CD4-positive, alpha-beta T cell (primary cell): ENCODE measurements around the gene SETX. TPM values are rescaled to one million over a fixed set of nuclear protein-coding genes. Genes with fewer than 3 reads are reported as not detected.

Experiments
- ATAC-seq: fragments of 200-7000 bp; cut with Tn5 transposase; one replicate; pipeline ENCODE4 v1.10.0; 2022; ENCODE audit warnings: mild to moderate bottlenecking; ENCODE audit not compliant: poor library complexity
- CTCF ChIA-PET: fragments of 350-600 bp; sonication (Branson Sonifier 250); formaldehyde crosslinking; loops from one replicate; lab custom pipeline; 2021; ENCODE audit warnings: antibody characterized with exemption, inconsistent platforms; lab: Charles Lee
- POLR2A ChIA-PET: fragments of 350-600 bp; sonication (Branson Sonifier 250); formaldehyde crosslinking; loops from one replicate; lab custom pipeline; 2021; ENCODE audit warnings: antibody characterized with exemption, inconsistent platforms; lab: Charles Lee
- DNase-seq, 14 experiments: peaks; one replicate each; pipeline ENCODE4 v3.0.0-alpha.2; 2013 to 2020; ENCODE audit warnings: mixed read lengths in 2 of 14
- H3K27ac ChIP-seq, 2 donors: one replicate each; pipeline versions ENCODE4 v1.5.1 to v1.7.0; 2013; ENCODE audit warnings: low read length in 2 of 2, low read depth in 1 of 2, mild to moderate bottlenecking in 1 of 2
- H3K27me3 ChIP-seq, 2 experiments: 1 replicate in 1 of 2; 2 replicates in 1 of 2; pipeline versions ENCODE4 v1.6.1 to v1.7.0; 2013; ENCODE audit warnings: low read length in 2 of 2, control low read depth in 1 of 2, mild to moderate bottlenecking in 1 of 2, moderate library complexity in 1 of 2; ENCODE audit not compliant: insufficient read depth in 2 of 2, control insufficient read depth in 1 of 2
- H3K36me3 ChIP-seq: one replicate; pipeline ENCODE4 v1.6.1; 2013; ENCODE audit warnings: low read length, control low read depth; ENCODE audit not compliant: insufficient read depth
- H3K4me1 ChIP-seq: one replicate; pipeline ENCODE4 v1.6.1; 2013; ENCODE audit warnings: low read length, control low read depth; ENCODE audit not compliant: insufficient read depth
- H3K4me3 ChIP-seq: one replicate; pipeline ENCODE4 v1.5.1; 2013; ENCODE audit warnings: mild to moderate bottlenecking, low read length, moderate library complexity
- H3K9me3 ChIP-seq, 2 experiments: 1 replicate in 1 of 2; 2 replicates in 1 of 2; pipeline versions ENCODE4 v1.6.1 to v1.7.0; 2013; ENCODE audit warnings: low read length in 2 of 2, mild to moderate bottlenecking in 2 of 2, control low read depth in 1 of 2, moderate library complexity in 1 of 2; ENCODE audit not compliant: control insufficient read depth in 1 of 2, insufficient read depth in 1 of 2
- H3K27ac Mint-ChIP-seq: one replicate; pipeline ENCODE4 v1.8.0; 2020; ENCODE audit warnings: mixed read lengths
- H3K27me3 Mint-ChIP-seq: one replicate; pipeline ENCODE4 v1.8.0; 2021; ENCODE audit warnings: mixed read lengths
- H3K36me3 Mint-ChIP-seq: one replicate; pipeline ENCODE4 v1.8.0; 2021; ENCODE audit warnings: low read depth, mixed read lengths
- H3K4me1 Mint-ChIP-seq: one replicate; pipeline ENCODE4 v1.8.0; 2021; ENCODE audit warnings: low read depth, mixed read lengths
- H3K4me3 Mint-ChIP-seq: one replicate; pipeline ENCODE4 v1.8.0; 2020; ENCODE audit warnings: mild to moderate bottlenecking, mixed read lengths
- H3K9me3 Mint-ChIP-seq: one replicate; pipeline ENCODE4 v1.8.0; 2020; ENCODE audit warnings: mixed read lengths
- intact Hi-C, 2 experiments: fragments of 100-400 bp; cut with DNase I in 1 of 2; cut with micrococcal nuclease in 1 of 2; formaldehyde crosslinking; loops; one replicate each; pipeline versions ENCODE4 v1.15.1 to v1.9.0; 2023 to 2025; cut with DNase I, micrococcal nuclease
- total RNA-seq, 174 experiments: library from RNA in 2 of 174; stranded (reverse) in 2 of 174; gene quantifications; one replicate each; pipeline ENCODE4 v1.2.3 and lab custom pipeline; 2021 to 2026
- TF ChIP-seq, protein P1 (sequence below): fragments of 200-600 bp; IDR thresholded peaks from one replicate; pipeline ENCODE4 v1.8.0; 2022; ENCODE audit warnings: antibody characterized with exemption, mild to moderate bottlenecking

The SETX gene
- total RNA-seq, 2 experiments from 2014 or later, result 36.1 to 37.7 TPM

DNA sequence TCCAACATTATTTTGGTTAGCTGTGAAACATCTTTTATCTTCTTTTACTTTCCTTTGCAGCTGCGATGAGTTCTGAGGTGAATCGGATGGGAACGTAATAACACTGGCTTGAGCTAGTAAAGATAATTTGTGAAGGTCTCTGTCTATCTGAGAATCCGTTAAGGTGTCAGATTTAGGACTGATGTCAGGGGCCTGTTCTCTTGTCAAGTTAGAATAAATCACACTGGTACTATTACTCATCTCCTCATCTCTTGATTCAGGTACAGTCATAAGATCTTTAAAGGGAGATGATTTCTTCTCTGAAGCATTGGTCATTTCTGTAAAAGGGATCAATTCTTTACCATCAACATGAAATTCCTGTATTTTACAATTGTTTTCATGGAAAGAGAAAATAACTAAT, 26.2 kb downstream of the SETX start:
- TF ChIP-seq, protein P1, sequence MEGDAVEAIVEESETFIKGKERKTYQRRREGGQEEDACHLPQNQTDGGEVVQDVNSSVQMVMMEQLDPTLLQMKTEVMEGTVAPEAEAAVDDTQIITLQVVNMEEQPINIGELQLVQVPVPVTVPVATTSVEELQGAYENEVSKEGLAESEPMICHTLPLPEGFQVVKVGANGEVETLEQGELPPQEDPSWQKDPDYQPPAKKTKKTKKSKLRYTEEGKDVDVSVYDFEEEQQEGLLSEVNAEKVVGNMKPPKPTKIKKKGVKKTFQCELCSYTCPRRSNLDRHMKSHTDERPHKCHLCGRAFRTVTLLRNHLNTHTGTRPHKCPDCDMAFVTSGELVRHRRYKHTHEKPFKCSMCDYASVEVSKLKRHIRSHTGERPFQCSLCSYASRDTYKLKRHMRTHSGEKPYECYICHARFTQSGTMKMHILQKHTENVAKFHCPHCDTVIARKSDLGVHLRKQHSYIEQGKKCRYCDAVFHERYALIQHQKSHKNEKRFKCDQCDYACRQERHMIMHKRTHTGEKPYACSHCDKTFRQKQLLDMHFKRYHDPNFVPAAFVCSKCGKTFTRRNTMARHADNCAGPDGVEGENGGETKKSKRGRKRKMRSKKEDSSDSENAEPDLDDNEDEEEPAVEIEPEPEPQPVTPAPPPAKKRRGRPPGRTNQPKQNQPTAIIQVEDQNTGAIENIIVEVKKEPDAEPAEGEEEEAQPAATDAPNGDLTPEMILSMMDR, result no peak
- Histone ChIP-seq H3K36me3 (peaks cover 63% of the 10 kb centered on the region), H3K9me3 (peaks cover 0 to 3% of the 10 kb centered on the region in 2 experiments), H3K27ac (no peak overlapping the region), H3K4me1 (peaks cover 4% of the 10 kb centered on the region), H3K4me3 (no peak overlapping the region), H3K27me3 (no peaks in the 10 kb centered on the region)
- ATAC-seq, result no peak
- Mint-ChIP-seq H3K27me3 (no peaks in the 10 kb centered on the region), H3K4me3 (no peak overlapping the region), H3K27ac (peak overlapping the region; percentile 49), H3K36me3 (peaks cover 92% of the 10 kb centered on the region), H3K4me1 (peaks cover 60% of the 10 kb centered on the region), H3K9me3 (peaks cover 10% of the 10 kb centered on the region)
- no peak for DNase-seq
- ChIA-PET POLR2A (no interaction called here), CTCF (no interaction called here)
- intact Hi-C loops, result no loop called here

DNA sequence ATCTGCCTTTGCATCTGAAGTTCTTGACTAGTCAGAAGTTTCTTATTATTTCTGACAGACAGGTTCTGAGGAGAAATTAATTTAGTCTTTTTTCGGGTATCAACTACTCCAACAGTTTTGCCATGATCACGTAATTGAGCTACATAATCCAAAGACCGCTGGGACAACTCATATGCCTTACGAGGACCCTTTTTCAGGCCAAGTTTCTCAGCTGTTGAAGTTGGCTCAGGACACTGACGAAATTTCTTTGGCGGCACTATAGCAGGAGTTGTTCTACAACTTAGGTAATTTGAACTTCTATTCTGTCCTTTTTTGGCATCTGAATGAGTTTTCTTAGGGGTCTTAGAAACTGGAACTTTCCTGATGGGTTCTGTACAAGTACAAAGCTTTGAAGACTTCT, 27.2 kb downstream of the SETX start:
- peaks cover 4% of the 10 kb centered on the region for H3K4me1 ChIP-seq
- H3K36me3 ChIP-seq, result peaks cover 55% of the 10 kb centered on the region
- H3K27me3 ChIP-seq, result no peaks in the 10 kb centered on the region
- CTCF ChIA-PET, result no interaction called here
- Mint-ChIP-seq H3K4me3 (no peak overlapping the region), H3K27ac (peak overlapping the region; percentile 77), H3K4me1 (peaks cover 70% of the 10 kb centered on the region), H3K27me3 (no peaks in the 10 kb centered on the region), H3K36me3 (peaks cover 92% of the 10 kb centered on the region), H3K9me3 (peaks cover 10% of the 10 kb centered on the region)
- H3K9me3 ChIP-seq, result peaks cover 0 to 3% of the 10 kb centered on the region in 2 experiments
- ATAC-seq (no peak), DNase-seq (no peak)
- POLR2A ChIA-PET, result interaction anchor here (0.6 kb wide), 1 partner anchor 14 kb away, joined by 3 read pairs; no protein-coding TSS in a partner anchor
- TF ChIP-seq, protein P1, result no peak
- H3K27ac ChIP-seq, result no peak overlapping the region
- no peak overlapping the region for H3K4me3 ChIP-seq
- intact Hi-C loops, result no loop called here

DNA sequence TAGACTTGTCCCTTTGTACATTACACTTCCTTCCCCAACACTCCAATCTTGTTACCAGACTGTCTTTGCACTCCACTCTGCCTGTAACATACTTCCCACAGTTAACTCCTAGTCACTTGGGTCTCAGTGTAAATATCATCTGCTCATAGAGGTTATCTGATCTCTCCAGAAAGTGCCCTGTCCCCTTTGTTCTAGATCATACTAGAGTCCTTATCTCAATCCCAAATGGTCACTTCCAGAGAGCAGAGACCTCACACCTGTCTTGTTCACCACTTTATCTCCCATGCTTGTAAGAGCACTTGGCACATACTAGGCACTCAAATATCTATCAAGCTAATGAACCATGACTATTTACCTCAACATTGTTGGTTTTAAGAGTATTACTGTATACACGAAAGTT, 30.4 kb downstream of the SETX start:
- Mint-ChIP-seq H3K27ac (peak overlapping the region; percentile 7), H3K9me3 (peaks cover 9% of the 10 kb centered on the region), H3K4me3 (no peak overlapping the region), H3K4me1 (peaks cover 70% of the 10 kb centered on the region), H3K36me3 (peaks cover 76% of the 10 kb centered on the region), H3K27me3 (no peaks in the 10 kb centered on the region)
- H3K9me3 ChIP-seq, result peaks cover 0 to 3% of the 10 kb centered on the region in 2 experiments
- H3K4me3 ChIP-seq, result no peak overlapping the region
- TF ChIP-seq, protein P1, result no peak
- peaks cover 38% of the 10 kb centered on the region for H3K36me3 ChIP-seq
- peaks cover 4% of the 10 kb centered on the region for H3K4me1 ChIP-seq
- H3K27me3 ChIP-seq, result no peaks in the 10 kb centered on the region
- ChIA-PET POLR2A (no interaction called here), CTCF (no interaction called here)
- intact Hi-C loops, result no loop called here
- no peak for DNase-seq
- H3K27ac ChIP-seq, result no peak overlapping the region
- no peak for ATAC-seq
